ENCODE results near the gene NRSN1.

DNA sequence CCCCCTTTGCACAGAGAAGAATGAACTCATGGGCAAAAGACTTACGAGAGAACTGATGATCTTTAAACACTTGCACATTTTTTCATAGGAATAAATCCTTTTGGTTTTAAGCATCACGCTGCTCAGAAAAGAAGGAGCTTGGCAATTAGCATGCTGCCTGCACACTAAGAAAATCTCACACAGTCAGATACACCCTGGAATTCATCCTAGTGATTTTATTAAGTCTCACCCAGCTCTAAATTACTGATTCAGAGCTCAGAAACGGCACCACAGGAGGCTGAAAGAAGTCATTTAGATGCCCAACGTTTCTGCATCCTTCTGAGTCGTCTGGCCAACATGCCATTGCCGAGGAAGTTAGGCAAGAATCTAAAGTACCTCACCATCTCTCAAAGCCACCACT, 18.0 kb upstream of the NRSN1 start:
- TF ChIP-seq, protein P1, sequence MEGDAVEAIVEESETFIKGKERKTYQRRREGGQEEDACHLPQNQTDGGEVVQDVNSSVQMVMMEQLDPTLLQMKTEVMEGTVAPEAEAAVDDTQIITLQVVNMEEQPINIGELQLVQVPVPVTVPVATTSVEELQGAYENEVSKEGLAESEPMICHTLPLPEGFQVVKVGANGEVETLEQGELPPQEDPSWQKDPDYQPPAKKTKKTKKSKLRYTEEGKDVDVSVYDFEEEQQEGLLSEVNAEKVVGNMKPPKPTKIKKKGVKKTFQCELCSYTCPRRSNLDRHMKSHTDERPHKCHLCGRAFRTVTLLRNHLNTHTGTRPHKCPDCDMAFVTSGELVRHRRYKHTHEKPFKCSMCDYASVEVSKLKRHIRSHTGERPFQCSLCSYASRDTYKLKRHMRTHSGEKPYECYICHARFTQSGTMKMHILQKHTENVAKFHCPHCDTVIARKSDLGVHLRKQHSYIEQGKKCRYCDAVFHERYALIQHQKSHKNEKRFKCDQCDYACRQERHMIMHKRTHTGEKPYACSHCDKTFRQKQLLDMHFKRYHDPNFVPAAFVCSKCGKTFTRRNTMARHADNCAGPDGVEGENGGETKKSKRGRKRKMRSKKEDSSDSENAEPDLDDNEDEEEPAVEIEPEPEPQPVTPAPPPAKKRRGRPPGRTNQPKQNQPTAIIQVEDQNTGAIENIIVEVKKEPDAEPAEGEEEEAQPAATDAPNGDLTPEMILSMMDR (conservative IDR thresholded peaks at IDR 0.05; ENCODE audit: low read depth in 2 of 2) = no peak
- no peak for TF ChIP-seq CREB1 (CRISPR knock-in tag; IDR thresholded peaks at IDR 0.05; ENCODE audit: low read depth)
- TF ChIP-seq, protein P2, sequence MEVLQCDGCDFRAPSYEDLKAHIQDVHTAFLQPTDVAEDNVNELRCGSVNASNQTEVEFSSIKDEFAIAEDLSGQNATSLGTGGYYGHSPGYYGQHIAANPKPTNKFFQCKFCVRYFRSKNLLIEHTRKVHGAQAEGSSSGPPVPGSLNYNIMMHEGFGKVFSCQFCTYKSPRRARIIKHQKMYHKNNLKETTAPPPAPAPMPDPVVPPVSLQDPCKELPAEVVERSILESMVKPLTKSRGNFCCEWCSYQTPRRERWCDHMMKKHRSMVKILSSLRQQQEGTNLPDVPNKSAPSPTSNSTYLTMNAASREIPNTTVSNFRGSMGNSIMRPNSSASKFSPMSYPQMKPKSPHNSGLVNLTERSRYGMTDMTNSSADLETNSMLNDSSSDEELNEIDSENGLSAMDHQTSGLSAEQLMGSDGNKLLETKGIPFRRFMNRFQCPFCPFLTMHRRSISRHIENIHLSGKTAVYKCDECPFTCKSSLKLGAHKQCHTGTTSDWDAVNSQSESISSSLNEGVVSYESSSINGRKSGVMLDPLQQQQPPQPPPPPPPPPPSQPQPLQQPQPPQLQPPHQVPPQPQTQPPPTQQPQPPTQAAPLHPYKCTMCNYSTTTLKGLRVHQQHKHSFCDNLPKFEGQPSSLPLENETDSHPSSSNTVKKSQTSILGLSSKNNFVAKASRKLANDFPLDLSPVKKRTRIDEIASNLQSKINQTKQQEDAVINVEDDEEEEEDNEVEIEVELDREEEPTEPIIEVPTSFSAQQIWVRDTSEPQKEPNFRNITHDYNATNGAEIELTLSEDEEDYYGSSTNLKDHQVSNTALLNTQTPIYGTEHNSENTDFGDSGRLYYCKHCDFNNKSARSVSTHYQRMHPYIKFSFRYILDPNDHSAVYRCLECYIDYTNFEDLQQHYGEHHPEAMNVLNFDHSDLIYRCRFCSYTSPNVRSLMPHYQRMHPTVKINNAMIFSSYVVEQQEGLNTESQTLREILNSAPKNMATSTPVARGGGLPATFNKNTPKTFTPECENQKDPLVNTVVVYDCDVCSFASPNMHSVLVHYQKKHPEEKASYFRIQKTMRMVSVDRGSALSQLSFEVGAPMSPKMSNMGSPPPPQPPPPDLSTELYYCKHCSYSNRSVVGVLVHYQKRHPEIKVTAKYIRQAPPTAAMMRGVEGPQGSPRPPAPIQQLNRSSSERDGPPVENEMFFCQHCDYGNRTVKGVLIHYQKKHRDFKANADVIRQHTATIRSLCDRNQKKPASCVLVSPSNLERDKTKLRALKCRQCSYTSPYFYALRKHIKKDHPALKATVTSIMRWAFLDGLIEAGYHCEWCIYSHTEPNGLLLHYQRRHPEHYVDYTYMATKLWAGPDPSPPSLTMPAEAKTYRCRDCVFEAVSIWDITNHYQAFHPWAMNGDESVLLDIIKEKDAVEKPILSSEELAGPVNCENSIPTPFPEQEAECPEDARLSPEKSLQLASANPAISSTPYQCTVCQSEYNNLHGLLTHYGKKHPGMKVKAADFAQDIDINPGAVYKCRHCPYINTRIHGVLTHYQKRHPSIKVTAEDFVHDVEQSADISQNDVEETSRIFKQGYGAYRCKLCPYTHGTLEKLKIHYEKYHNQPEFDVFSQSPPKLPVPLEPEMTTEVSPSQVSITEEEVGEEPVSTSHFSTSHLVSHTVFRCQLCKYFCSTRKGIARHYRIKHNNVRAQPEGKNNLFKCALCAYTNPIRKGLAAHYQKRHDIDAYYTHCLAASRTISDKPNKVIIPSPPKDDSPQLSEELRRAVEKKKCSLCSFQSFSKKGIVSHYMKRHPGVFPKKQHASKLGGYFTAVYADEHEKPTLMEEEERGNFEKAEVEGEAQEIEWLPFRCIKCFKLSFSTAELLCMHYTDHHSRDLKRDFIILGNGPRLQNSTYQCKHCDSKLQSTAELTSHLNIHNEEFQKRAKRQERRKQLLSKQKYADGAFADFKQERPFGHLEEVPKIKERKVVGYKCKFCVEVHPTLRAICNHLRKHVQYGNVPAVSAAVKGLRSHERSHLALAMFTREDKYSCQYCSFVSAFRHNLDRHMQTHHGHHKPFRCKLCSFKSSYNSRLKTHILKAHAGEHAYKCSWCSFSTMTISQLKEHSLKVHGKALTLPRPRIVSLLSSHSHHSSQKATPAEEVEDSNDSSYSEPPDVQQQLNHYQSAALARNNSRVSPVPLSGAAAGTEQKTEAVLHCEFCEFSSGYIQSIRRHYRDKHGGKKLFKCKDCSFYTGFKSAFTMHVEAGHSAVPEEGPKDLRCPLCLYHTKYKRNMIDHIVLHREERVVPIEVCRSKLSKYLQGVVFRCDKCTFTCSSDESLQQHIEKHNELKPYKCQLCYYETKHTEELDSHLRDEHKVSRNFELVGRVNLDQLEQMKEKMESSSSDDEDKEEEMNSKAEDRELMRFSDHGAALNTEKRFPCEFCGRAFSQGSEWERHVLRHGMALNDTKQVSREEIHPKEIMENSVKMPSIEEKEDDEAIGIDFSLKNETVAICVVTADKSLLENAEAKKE (CRISPR knock-in tag; IDR thresholded peaks at IDR 0.05) = no peak
